Spleen (tissue), 7 donors: ENCODE data around the gene CIAO3.

ENCODE experiments used
- CTCF ChIP-seq, 11 experiments: fragments of 200-600 bp in 7 of 11; fragments of 450-650 bp in 4 of 11; sonication (generic) in 4 of 11; IDR thresholded peaks in 8 of 11; conservative IDR thresholded peaks in 3 of 11; 1 replicate in 7 of 11; 2 replicates in 4 of 11; pipeline versions ENCODE4 v1.4.0 to v1.8.0; 2016 to 2021; ENCODE audit warnings: antibody characterized with exemption in 11 of 11, inconsistent platforms in 4 of 11, mild to moderate bottlenecking in 1 of 11
- POLR2A ChIP-seq, 3 donors: fragments of 450-650 bp; IDR thresholded peaks; one replicate each; pipeline ENCODE4 v1.5.1; 2017; ENCODE audit warnings: antibody characterized with exemption in 3 of 3, mild to moderate bottlenecking in 1 of 3
- donor health status: DM: no; HTN: no; CAD: no; lungs with moderate emphysema.
- donor health status: DM: no; HTN: no; CAD: no.
- donor health status: DM: no; HTN: no; CAD: no.

- TF ChIP-seq CTCF (IDR thresholded peaks at IDR 0.05 in 8 of 11, conservative IDR thresholded peaks at IDR 0.05 in 3 of 11) (no peak), POLR2A (IDR thresholded peaks at IDR 0.05) (no peak)
Observed at GRCh38 chr16:709566-710499, 31.0 kb downstream of the CIAO3 start.
